ENCODE results near the gene PCDHGA1.
A peak's percentile ranks its signal among the peaks of the same experiment; 100 is the strongest.
"Not testable (repeated sequence)": the region's sequence is repeated elsewhere in the genome, so short reads cannot be mapped to it uniquely, and the experiment has no call there.

Gene PCDHGA1

DNA sequence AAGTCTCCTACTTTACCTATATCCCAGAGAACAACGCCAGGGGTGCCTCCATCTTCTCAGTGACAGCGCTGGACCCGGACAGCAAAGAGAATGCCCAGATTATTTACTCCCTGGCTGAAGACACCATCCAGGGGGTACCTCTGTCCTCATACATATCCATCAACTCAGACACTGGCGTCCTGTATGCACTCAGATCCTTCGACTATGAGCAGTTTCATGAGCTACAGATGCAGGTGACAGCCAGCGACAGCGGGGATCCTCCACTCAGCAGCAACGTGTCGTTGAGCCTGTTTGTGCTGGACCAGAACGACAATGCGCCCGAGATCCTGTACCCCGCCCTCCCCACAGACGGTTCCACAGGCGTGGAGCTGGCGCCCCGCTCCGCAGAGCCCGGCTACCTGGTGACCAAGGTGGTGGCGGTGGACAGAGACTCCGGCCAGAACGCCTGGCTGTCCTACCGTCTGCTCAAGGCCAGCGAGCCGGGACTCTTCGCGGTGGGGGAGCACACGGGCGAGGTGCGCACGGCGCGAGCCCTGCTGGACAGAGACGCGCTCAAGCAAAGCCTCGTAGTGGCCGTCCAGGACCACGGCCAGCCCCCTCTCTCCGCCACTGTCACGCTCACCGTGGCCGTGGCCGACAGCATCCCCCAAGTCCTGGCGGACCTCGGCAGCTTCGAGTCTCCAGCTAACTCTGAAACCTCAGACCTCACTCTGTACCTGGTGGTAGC is 84.4 kb downstream of the PCDHGA1 start:
- not testable (repeated sequence) for H3K36me3 ChIP-seq (ENCODE audit: insufficient read depth, low read length); H3K4me3 ChIP-seq (ENCODE audit: low read depth, low read length); H3K79me2 ChIP-seq (ENCODE audit: control insufficient read depth, insufficient read depth, low read length, unreplicated experiment); H2AFZ ChIP-seq (ENCODE audit: low read length, unreplicated experiment); H3K4me1 ChIP-seq (ENCODE audit: control insufficient read depth, insufficient read depth, low read length, unreplicated experiment); H3K27ac ChIP-seq (ENCODE audit: low read depth, low read length)
- peaks cover 37% of the 10 kb centered on the region for H3K27me3 ChIP-seq (ENCODE audit: insufficient read depth, low read length)

- H3K27ac ChIP-seq (ENCODE audit: low read depth, low read length); H3K4me1 ChIP-seq (ENCODE audit: control insufficient read depth, insufficient read depth, low read length, unreplicated experiment); H3K4me3 ChIP-seq (ENCODE audit: low read depth, low read length); H3K79me2 ChIP-seq (ENCODE audit: control insufficient read depth, insufficient read depth, low read length, unreplicated experiment); H3K36me3 ChIP-seq (ENCODE audit: insufficient read depth, low read length); H2AFZ ChIP-seq (ENCODE audit: low read length, unreplicated experiment): not testable (repeated sequence)
- H3K27me3 ChIP-seq (ENCODE audit: insufficient read depth, low read length) = peaks cover 37% of the 10 kb centered on the region
Measured at GRCh38 chr5:141415275-141415618, 84.9 kb downstream of the PCDHGA1 start.

- not testable (repeated sequence) for H3K4me1 ChIP-seq (ENCODE audit: control insufficient read depth, insufficient read depth, low read length, unreplicated experiment); H3K36me3 ChIP-seq (ENCODE audit: insufficient read depth, low read length); H3K27ac ChIP-seq (ENCODE audit: low read depth, low read length); H3K79me2 ChIP-seq (ENCODE audit: control insufficient read depth, insufficient read depth, low read length, unreplicated experiment)
- peak within 1 kb of the TSS; percentile 73 for H2AFZ ChIP-seq (ENCODE audit: low read length, unreplicated experiment)
- H3K4me3 ChIP-seq (ENCODE audit: low read depth, low read length) = peak within 1 kb of the TSS; percentile 77
- peaks cover 54% of the 10 kb centered on the region for H3K27me3 ChIP-seq (ENCODE audit: insufficient read depth, low read length)
Measured at GRCh38 chr5:141417494-141418172, 87.3 kb downstream of the PCDHGA1 start, which contains the start of gene PCDHGB7. Gene PCDHGB7 (plus strand): TSS chr5:141417677. CDS start chr5:141417860, 183 bp downstream.

GRCh38 chr5:141419074-141419880 is 89.0 kb downstream of the PCDHGA1 start:
- H3K27ac ChIP-seq (ENCODE audit: low read depth, low read length) = no peak overlapping the region
- no peak overlapping the region for H3K4me3 ChIP-seq (ENCODE audit: low read depth, low read length)
- H2AFZ ChIP-seq (ENCODE audit: low read length, unreplicated experiment) = no peak overlapping the region
- peaks cover 62% of the 10 kb centered on the region for H3K27me3 ChIP-seq (ENCODE audit: insufficient read depth, low read length)
- no peaks in the 10 kb centered on the region for H3K4me1 ChIP-seq (ENCODE audit: control insufficient read depth, insufficient read depth, low read length, unreplicated experiment)
- H3K36me3 ChIP-seq (ENCODE audit: insufficient read depth, low read length) = no peaks in the 10 kb centered on the region
- no peaks in the 10 kb centered on the region for H3K79me2 ChIP-seq (ENCODE audit: control insufficient read depth, insufficient read depth, low read length, unreplicated experiment)

DNA sequence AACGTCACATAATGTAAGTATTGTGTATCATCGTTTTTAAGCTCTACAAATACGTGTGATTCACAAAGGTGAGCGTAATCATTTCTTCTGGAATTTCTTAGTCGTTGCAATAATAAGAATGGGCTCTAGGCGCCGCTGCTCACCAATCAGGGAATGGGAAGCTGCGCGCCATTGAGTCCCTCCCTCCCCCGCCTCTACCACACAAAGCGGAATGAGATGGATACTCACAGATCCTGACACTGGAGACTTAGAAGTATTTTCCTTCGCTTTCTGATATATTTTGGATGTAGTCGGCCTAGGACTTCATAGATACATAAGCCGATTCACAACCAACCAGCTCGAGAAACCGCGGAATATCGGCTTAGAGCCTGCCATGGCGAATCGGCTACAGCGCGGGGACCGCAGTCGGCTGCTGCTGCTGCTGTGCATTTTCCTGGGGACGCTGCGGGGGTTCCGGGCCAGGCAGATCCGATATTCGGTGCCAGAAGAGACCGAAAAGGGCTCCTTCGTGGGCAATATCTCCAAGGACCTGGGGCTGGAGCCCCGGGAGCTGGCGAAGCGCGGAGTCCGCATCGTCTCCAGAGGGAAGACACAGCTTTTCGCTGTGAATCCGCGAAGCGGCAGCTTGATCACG is 90.7 kb downstream of the PCDHGA1 start, which contains the start of gene PCDHGA11:
PCDHGA11 (plus strand) TSS at position 197 of the 634 bp plus-strand sequence; CDS start at position 374, 177 bp downstream.
- H2AFZ ChIP-seq (ENCODE audit: low read length, unreplicated experiment) = peak within 1 kb of the TSS; percentile 92
- no peaks in the 10 kb centered on the region for H3K79me2 ChIP-seq (ENCODE audit: control insufficient read depth, insufficient read depth, low read length, unreplicated experiment)
- no peak within 1 kb of the TSS for H3K27ac ChIP-seq (ENCODE audit: low read depth, low read length)
- H3K27me3 ChIP-seq (ENCODE audit: insufficient read depth, low read length) = peaks cover 74% of the 10 kb centered on the region
- H3K4me1 ChIP-seq (ENCODE audit: control insufficient read depth, insufficient read depth, low read length, unreplicated experiment) = no peaks in the 10 kb centered on the region
- no peaks in the 10 kb centered on the region for H3K36me3 ChIP-seq (ENCODE audit: insufficient read depth, low read length)
- peak within 1 kb of the TSS; percentile 85 for H3K4me3 ChIP-seq (ENCODE audit: low read depth, low read length)

DNA sequence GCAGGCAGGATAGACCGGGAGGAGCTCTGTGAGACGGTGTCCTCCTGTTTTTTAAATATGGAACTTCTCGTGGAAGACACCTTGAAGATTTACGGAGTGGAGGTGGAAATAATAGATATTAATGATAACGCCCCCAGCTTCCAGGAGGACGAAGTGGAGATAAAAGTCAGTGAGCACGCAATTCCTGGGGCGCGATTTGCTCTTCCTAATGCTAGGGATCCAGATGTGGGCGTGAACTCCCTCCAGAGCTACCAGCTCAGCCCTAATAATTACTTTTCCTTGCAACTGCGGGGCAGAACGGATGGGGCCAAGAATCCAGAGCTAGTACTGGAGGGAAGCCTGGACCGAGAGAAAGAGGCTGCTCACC is 91.2 kb downstream of the PCDHGA1 start:
- H3K27me3 ChIP-seq (ENCODE audit: insufficient read depth, low read length) = peaks cover 79% of the 10 kb centered on the region
- H3K4me1 ChIP-seq (ENCODE audit: control insufficient read depth, insufficient read depth, low read length, unreplicated experiment) = no peaks in the 10 kb centered on the region
- H3K4me3 ChIP-seq (ENCODE audit: low read depth, low read length) = peak overlapping the region; percentile 85
- H3K36me3 ChIP-seq (ENCODE audit: insufficient read depth, low read length) = no peaks in the 10 kb centered on the region
- H2AFZ ChIP-seq (ENCODE audit: low read length, unreplicated experiment) = peak overlapping the region; percentile 92
- no peaks in the 10 kb centered on the region for H3K79me2 ChIP-seq (ENCODE audit: control insufficient read depth, insufficient read depth, low read length, unreplicated experiment)
- no peak overlapping the region for H3K27ac ChIP-seq (ENCODE audit: low read depth, low read length)

DNA sequence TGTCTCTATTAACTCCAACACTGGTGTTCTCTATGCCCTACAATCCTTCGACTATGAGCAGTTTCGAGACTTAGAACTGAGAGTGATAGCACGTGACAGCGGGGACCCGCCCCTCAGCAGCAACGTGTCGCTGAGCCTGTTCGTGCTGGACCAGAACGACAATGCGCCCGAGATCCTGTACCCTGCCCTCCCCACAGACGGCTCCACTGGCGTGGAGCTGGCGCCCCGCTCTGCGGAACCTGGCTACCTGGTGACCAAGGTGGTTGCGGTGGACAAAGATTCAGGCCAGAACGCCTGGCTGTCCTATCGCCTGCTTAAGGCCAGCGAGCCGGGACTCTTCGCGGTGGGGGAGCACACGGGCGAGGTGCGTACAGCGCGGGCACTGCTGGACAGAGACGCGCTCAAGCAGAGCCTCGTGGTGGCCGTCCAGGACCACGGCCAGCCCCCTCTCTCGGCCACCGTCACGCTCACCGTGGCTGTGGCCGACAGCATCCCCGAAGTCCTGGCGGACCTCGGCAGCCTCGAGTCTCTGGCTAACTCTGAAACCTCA is 92.5 kb downstream of the PCDHGA1 start:
- no peaks in the 10 kb centered on the region for H3K36me3 ChIP-seq (ENCODE audit: insufficient read depth, low read length)
- no peaks in the 10 kb centered on the region for H3K79me2 ChIP-seq (ENCODE audit: control insufficient read depth, insufficient read depth, low read length, unreplicated experiment)
- no peak overlapping the region for H3K4me3 ChIP-seq (ENCODE audit: low read depth, low read length)
- no peak overlapping the region for H3K27ac ChIP-seq (ENCODE audit: low read depth, low read length)
- H3K4me1 ChIP-seq (ENCODE audit: control insufficient read depth, insufficient read depth, low read length, unreplicated experiment) = no peaks in the 10 kb centered on the region
- no peak overlapping the region for H2AFZ ChIP-seq (ENCODE audit: low read length, unreplicated experiment)
- H3K27me3 ChIP-seq (ENCODE audit: insufficient read depth, low read length) = peaks cover 81% of the 10 kb centered on the region

GRCh38 chr5:141427783-141428426 is 97.6 kb downstream of the PCDHGA1 start:
- Histone ChIP-seq H3K27ac (ENCODE audit: low read depth, low read length) (no peak overlapping the region), H3K4me1 (ENCODE audit: control insufficient read depth, insufficient read depth, low read length, unreplicated experiment) (no peaks in the 10 kb centered on the region), H2AFZ (ENCODE audit: low read length, unreplicated experiment) (no peak overlapping the region), H3K79me2 (ENCODE audit: control insufficient read depth, insufficient read depth, low read length, unreplicated experiment) (no peaks in the 10 kb centered on the region), H3K36me3 (ENCODE audit: insufficient read depth, low read length) (no peaks in the 10 kb centered on the region), H3K27me3 (ENCODE audit: insufficient read depth, low read length) (peaks cover 48% of the 10 kb centered on the region; the same call in 1 of the 2 replicates), H3K4me3 (ENCODE audit: low read depth, low read length) (no peak overlapping the region)

GRCh38 chr5:141430332-141431113 is 100.2 kb downstream of the PCDHGA1 start, which contains the start of gene PCDHGA12:
Gene PCDHGA12 (plus strand): TSS chr5:141430507. CDS start chr5:141430760, 253 bp downstream.
- Histone ChIP-seq H3K27ac (ENCODE audit: low read depth, low read length) (no peak within 1 kb of the TSS), H3K27me3 (ENCODE audit: insufficient read depth, low read length) (peaks cover 22% of the 10 kb centered on the region; the same call in 1 of the 2 replicates), H3K4me1 (ENCODE audit: control insufficient read depth, insufficient read depth, low read length, unreplicated experiment) (no peaks in the 10 kb centered on the region), H3K79me2 (ENCODE audit: control insufficient read depth, insufficient read depth, low read length, unreplicated experiment) (no peaks in the 10 kb centered on the region), H3K4me3 (ENCODE audit: low read depth, low read length) (peak within 1 kb of the TSS; percentile 70), H3K36me3 (ENCODE audit: insufficient read depth, low read length) (no peaks in the 10 kb centered on the region), H2AFZ (ENCODE audit: low read length, unreplicated experiment) (peak within 1 kb of the TSS; percentile 13)
